Astrocyte of the cerebellum (primary cell): ENCODE results near the gene FXYD2.

Source experiments
- DNase-seq: peaks from one replicate; pipeline ENCODE4 v3.0.0-alpha.2; 2011; ENCODE audit warnings: low read depth
- H3K4me3 ChIP-seq: 2 replicates; pipeline ENCODE4 v1.5.1; 2011; ENCODE audit warnings: mild to moderate bottlenecking, low read depth, low read length, moderate library complexity
- CTCF ChIP-seq: IDR thresholded peaks from 2 replicates; pipeline ENCODE4 v1.5.1; 2012; ENCODE audit warnings: low read length, low read depth, moderate library complexity, mild to moderate bottlenecking; ENCODE audit errors: missing control alignments
- in situ Hi-C: cut with HindIII; loops from 2 replicates; pipeline ENCODE4 v1.10.0; 2017; ENCODE audit warnings: low sequenced_read_pairs

Gene FXYD2

GRCh38 chr11:117799634-117800033 is 24.9 kb downstream of the FXYD2 start:
- H3K4me3 ChIP-seq = no peak overlapping the region
- no peak for TF ChIP-seq CTCF
- DNase-seq = no peak
- in situ Hi-C loops = loop anchor here (25.0 kb wide), 1 partner anchor 138 kb away; the partner anchor contains the start of gene TMPRSS13

DNA sequence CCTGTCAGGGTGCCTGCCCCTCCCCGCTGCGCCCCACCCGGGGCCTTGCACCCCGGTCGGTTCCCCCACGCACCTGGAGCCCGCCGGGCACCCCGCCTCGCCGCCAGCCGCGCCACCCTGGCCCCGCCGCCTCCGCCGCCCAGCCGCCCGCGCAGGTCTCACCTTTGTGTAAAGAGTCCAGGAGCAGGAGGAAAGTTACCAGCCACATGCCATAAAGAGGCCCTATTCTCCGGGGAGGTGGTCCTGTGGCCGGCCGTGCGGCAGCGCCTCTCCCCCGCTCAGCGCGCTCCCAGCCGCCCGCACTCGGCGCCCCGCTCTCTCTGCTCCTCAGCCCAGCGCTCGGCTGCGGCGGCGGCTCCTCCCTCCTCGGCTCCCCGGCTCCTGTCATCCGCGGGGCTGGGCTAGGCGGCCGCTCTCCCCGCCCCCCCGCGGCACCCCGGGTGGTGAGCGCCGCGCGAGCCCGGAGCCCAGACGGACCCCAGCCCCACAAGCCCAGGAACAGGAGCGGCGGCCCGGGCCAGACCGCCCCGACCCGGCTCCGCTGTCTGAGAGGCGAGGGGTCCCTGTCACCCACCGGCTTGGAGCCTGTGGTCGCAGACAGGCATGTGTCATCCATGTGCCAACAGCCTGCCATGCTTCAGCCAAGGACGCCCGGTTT is 27.5 kb downstream of the FXYD2 start, which contains the start of gene DSCAML1:
TSS of gene DSCAML1 (minus strand) at position 345 of the 658 bp plus-strand sequence. CDS start at position 208, 137 bp downstream.
- no peak within 1 kb of the TSS for H3K4me3 ChIP-seq
- in situ Hi-C loops = no loop called here
- no peak for DNase-seq
- no peak for TF ChIP-seq CTCF

DNA sequence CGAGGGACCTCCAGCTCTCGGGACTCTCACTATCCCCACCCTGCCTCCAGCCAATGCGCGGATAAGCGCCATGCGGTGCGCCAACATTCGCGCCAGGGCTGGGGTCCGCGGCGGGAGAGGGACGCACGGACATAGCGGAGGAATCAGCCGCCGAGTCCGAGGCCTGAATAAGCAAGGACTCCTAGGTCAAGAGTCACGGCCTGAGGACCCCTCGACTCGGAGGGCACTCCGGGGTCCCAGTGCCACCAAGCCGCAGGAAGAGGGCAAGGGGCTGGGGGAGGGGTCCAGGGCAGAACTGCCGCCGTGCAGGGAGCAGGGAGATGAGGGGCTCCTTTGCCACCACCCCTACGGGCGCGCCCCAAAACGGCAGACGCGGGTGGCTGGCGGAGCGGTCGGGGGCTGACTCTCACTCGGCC is 28.1 kb downstream of the FXYD2 start:
- H3K4me3 ChIP-seq = no peak overlapping the region
- in situ Hi-C loops = no loop called here
- no peak for DNase-seq
- no peak for TF ChIP-seq CTCF

GRCh38 chr11:117795638-117796455 is 28.7 kb downstream of the FXYD2 start:
- DNase-seq = no peak
- in situ Hi-C loops = no loop called here
- H3K4me3 ChIP-seq = no peak overlapping the region
- TF ChIP-seq CTCF = no peak

DNA sequence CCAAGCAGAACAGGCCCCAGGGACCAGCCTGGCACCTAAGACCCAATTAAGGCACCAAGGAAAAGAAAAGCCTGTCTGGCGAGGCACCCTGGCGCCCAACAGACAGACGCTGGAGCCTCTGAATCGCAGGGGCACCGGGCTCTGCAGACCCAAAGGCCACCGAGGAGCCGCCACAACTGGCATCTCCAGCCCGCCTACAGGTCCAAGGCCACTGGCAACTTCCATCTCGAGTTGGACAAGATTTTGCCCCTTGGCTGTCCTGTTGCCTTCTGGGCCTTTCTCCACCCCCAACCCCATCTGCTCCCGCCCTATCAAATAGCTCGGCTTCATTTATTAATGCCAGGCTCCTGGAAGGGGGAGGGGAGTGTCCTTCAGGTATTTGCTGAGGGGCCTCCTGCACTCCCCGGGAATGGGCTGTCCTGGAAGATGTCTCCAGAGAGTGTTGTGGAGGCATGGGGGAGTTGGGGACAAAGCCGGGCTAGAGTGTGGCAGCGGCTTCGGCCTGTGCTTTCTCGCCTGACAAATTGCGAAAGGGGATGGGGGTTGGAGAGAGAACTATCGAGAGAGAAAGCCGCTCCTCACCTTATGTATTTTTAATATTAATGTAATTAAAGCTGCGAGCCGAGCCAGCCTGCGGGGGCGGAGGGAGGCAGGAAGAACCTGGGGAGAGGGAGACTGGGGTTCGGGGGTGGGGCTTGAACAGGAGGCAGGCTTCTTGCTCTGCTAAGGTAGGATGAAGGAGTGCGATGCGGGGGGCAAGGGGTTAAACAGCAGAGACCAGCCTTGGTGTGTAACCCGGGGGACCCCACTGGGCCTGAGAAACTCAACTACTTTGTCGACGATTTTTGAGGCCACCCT is 29.5 kb downstream of the FXYD2 start:
- no peak for DNase-seq
- in situ Hi-C loops = no loop called here
- H3K4me3 ChIP-seq = no peak overlapping the region
- no peak for TF ChIP-seq CTCF

DNA sequence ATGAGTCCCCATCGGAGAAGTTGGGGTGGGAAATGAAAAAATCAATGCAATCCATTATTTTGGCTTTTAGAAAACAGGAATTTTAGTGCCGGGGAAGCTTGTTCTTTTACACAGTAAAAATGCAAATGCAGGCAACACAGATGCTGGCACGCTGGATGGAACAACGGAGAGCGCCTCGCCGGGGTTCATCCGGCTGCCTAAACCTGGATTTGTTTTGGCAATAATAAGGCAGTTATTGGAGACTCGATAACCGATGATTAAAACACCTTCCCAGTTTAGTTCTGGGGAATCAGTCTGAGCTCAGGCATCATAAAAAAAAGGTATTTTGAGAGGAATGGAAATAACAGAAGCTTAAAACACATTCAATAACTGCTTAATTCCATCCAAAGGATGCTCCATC is 30.4 kb downstream of the FXYD2 start:
- no peak overlapping the region for H3K4me3 ChIP-seq

More for the DNA sequence above, 30.4 kb downstream of the FXYD2 start:
- TF ChIP-seq CTCF = no peak
- DNase-seq = no peak
- in situ Hi-C loops = no loop called here
